Ammon's horn (tissue), 1 donor: Measurements from ENCODE around the gene SLIT1.
A peak's percentile ranks its signal among the peaks of the same experiment; 100 is the strongest.

Experiments
- DNase-seq: peaks from one replicate; pipeline ENCODE4 v3.0.0-alpha.2; 2016; ENCODE audit warnings: low spot score

SLIT1 gene

GRCh38 chr10:97185326-97186058 is at the start of gene SLIT1:
TSS of gene SLIT1 (minus strand) at chr10:97185959. CDS start at chr10:97185674, 285 bp downstream.
- DNase-seq = peak; percentile 48

GRCh38 chr10:97235353-97235752 is 49.6 kb upstream of the SLIT1 start:
- no peak for DNase-seq

DNA sequence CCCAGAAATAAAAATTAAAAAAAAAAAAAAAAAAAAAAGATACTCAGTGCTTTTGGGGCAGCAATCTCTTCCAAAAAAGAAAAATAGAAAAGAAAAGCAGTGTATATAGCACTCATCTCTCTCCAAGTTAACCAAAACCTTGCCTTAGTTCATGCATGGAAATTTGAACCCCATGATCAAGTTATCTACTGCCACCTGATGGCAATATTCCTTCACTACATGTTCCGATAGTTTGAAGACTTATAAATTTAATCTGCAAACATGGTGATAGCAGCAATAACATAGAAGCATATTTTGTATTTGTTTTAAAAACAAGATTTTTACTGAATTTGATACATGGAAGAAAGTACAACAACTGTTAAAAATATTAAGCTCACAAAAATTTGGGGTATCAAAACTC is 48.6 kb upstream of the SLIT1 start:
- peak; percentile 54 for DNase-seq

GRCh38 chr10:97230146-97230545 is 44.4 kb upstream of the SLIT1 start:
- DNase-seq = no peak

- no peak for DNase-seq
These were observed 43.7 kb upstream of the SLIT1 start for GRCh38 chr10:97229322-97230015.

DNA sequence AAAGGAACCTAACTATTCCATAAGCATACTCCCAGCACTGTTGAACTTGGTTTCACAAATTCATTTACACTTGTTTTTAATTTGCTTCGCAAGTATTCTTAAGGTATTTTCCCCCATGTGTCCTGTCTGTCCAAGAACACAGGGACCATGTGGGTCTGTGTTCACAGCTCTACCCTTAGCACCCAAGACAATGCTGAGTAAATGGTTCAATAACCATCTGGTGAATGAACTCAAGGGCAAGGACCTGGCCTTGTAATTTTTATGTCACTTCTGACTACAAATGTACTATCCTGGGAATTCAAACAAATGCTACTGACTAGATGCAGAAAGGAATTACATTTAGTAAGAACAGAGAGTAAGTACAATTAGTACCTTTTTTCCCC is 43.0 kb upstream of the SLIT1 start:
- no peak for DNase-seq

DNA sequence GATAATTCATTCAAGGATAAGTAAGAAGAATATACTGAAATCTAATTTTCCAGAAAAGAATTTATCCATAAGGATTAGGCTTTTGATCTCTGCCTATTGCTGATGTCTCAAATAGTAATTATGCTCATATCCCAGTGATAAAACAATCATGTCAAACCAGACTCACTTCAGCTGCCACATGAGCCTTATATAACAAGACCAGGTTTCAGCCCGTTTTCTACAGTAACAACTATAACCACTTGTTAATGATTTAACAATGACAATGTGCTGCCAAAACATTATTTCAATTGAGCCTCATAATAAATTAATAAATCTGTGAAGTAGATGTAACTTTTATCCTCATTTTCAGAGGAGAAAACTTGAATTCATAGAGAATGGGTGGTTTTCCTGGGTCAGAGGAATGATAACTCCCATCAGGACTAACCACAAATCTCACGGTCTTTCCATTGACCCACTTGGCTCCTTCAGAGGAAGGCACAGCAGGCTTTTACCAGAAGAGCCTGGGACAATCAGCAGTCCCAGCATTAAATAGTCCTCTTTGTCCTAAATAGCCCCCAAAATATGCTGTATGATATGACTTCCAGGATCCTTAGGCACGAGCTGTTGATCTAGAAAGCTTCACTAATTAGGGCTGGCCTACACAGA is 42.5 kb upstream of the SLIT1 start:
- no peak for DNase-seq

GRCh38 chr10:97226398-97226797 is 40.6 kb upstream of the SLIT1 start:
- no peak for DNase-seq

GRCh38 chr10:97224483-97225435 is 39.0 kb upstream of the SLIT1 start:
- no peak for DNase-seq

GRCh38 chr10:97222326-97222961 is 36.7 kb upstream of the SLIT1 start:
- peak; percentile 38 for DNase-seq

GRCh38 chr10:97220355-97220754 is 34.6 kb upstream of the SLIT1 start:
- no peak for DNase-seq

GRCh38 chr10:97217299-97217698 is 31.5 kb upstream of the SLIT1 start:
- DNase-seq = no peak

GRCh38 chr10:97215619-97216260 is 30.0 kb upstream of the SLIT1 start:
- no peak for DNase-seq

DNA sequence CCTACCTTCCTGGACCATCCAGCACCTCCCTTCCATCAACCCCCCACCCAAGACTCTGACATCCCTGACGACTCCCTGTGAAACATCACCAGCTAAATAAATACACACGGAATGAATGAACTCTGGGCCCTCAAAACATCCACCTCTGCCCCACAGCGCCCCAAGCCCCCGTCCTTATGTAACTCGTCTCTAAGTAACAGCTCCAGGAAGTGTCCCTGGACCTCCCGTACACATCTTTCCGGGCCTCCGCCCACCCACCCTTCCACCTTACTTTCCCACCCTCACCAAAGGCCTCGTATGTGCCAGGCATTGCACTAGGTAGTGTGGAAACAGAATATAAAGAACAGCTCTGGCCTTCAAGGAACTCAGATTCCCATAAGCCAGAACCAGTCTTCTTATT is 27.7 kb upstream of the SLIT1 start:
- no peak for DNase-seq

DNA sequence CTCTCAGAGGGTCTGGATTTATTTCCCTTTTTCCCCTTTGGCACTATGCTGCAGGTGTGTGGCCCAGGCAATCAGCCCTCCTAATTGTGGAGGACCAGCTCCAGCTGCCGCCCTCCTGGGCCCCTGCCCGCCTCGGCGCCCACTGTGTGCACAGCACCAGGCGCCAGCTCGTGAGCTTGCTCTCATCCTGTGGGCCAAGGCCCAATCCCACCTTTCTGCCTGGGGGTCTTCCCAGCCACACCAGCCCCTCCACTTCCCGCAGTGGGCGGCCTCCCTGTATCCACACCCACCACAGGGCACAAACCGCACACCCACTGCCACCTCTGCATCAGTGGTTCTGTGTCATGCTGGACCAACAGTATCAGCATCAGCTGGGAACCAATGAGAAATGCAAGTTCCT is 25.5 kb upstream of the SLIT1 start:
- no peak for DNase-seq

DNA sequence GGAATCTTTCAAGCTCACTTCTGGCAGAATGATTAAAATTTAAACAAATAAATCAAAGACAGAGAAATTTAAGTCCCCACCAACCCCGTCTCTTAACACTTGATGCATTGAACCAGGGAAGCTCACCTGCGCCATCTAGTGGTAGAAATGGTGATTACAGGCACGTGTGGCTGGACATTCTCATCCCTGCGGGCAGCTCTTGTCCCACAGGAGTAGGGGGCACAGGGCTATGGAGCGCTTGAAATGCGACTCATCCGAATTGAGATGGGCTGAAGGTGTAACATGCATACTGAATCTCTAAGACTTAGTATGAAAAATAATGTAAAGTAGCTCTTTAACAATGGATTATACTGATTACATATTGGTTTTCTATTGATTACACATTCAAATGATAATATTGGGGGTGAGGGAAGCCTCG is 24.8 kb upstream of the SLIT1 start:
- peak; percentile 80 for DNase-seq

DNA sequence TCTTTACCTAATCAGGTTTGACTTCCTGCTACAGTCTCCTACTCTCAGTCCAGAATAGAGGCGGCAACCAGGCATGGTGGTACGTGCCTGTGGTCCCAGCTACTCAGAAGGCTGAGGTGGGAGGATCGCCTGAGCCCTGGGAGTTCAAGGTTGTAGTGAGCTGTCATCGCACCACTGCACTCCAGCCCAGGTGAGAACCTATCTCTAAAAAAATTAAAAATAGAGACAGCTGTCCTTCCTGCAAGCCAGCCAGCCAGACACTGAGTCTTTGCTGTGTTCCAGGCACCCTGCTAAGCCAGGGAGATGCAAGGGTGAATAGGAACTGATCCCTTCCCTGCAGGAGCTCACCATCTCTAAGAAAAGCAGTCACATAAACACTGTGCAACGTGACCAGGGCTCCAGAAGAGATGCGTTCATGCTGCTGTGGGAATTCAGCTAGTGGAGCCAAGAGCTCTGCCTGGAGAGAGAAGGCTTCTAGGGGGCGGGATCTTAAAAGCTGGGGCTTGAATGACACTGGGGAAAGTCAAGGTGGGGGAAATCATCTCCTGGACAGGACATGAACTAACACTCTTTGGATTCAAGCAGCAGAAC is 22.1 kb upstream of the SLIT1 start:
- DNase-seq = no peak

GRCh38 chr10:97207131-97207530 is 21.4 kb upstream of the SLIT1 start:
- no peak for DNase-seq

GRCh38 chr10:97204826-97205679 is 19.3 kb upstream of the SLIT1 start:
- DNase-seq = no peak

GRCh38 chr10:97203220-97203619 is 17.5 kb upstream of the SLIT1 start:
- DNase-seq = no peak
